A673 (cell line): ENCODE data around the gene GSPT2. TPM values are rescaled to one million over a fixed set of nuclear protein-coding genes. Genes with fewer than 3 reads are reported as not detected.
"Not testable (repeated sequence)": the region's sequence is repeated elsewhere in the genome, so short reads cannot be mapped to it uniquely, and the experiment has no call there.

ENCODE experiments used
- Bru-seq: library from RNA; stranded (reverse); fragments of 400-500 nt; gene quantifications from one replicate; lab custom pipeline; 2021; lab: Mats Ljungman, UMichigan
- BruChase-seq, 2 experiments: library from RNA; stranded (reverse); fragments of 400-500 nt; gene quantifications; one replicate each; lab custom pipeline; 2021; lab: Mats Ljungman, UMichigan
- BruUV-seq: library from RNA; stranded (reverse); fragments of 400-500 nt; replicated peaks from 2 replicates; lab custom pipeline; 2021; lab: Mats Ljungman, UMichigan
- CTCF ChIA-PET: fragments of 300-600 bp; sonication (Branson Sonifier 250); formaldehyde crosslinking; loops from one replicate; lab custom pipeline; 2022; ENCODE audit warnings: antibody characterized with exemption; lab: Charles Lee
- POLR2A ChIA-PET: fragments of 300-600 bp; sonication (Branson Sonifier 250); formaldehyde crosslinking; loops from one replicate; lab custom pipeline; 2022; ENCODE audit warnings: antibody characterized with exemption; ENCODE audit not compliant: low non-redundant PET; lab: Charles Lee
- DNase-seq: peaks from one replicate; pipeline ENCODE4 v3.0.0-alpha.2; 2015; ENCODE audit warnings: low spot score
- H3K27ac ChIP-seq: fragments of 200-600 bp; sonication (generic); 2 replicates; pipeline ENCODE4 v1.5.1; 2016; ENCODE audit warnings: mixed run types, low read depth, mild to moderate bottlenecking, mixed read lengths, antibody characterized with exemption, low read length; ENCODE audit not compliant: poor library complexity, severe bottlenecking
- H3K27me3 ChIP-seq: fragments of 200-600 bp; sonication (generic); replicated peaks from 2 replicates; pipeline ENCODE4 v1.6.1; 2017; ENCODE audit warnings: mixed run types, low read depth, mild to moderate bottlenecking, mixed read lengths, antibody characterized with exemption, low read length; ENCODE audit not compliant: insufficient read depth, poor library complexity
- H3K36me3 ChIP-seq: fragments of 200-600 bp; sonication (generic); 2 replicates; pipeline ENCODE4 v1.6.1; 2016; ENCODE audit warnings: mixed run types, mild to moderate bottlenecking, mixed read lengths, antibody characterized with exemption, low read length; ENCODE audit not compliant: insufficient read depth, poor library complexity, severe bottlenecking
- H3K4me1 ChIP-seq: fragments of 200-600 bp; sonication (generic); 2 replicates; pipeline ENCODE4 v1.6.1; 2017; ENCODE audit warnings: mixed run types, mild to moderate bottlenecking, mixed read lengths, antibody characterized with exemption, low read length; ENCODE audit not compliant: insufficient read depth, poor library complexity, severe bottlenecking
- H3K4me3 ChIP-seq: fragments of 200-600 bp; sonication (generic); 2 replicates; pipeline ENCODE4 v1.5.1; 2016; ENCODE audit warnings: low read depth, mixed run types, mild to moderate bottlenecking, mixed read lengths, low read length; ENCODE audit not compliant: poor library complexity, severe bottlenecking
- H3K9me3 ChIP-seq: fragments of 200-600 bp; sonication (generic); 2 replicates; pipeline ENCODE4 v1.6.1; 2016; ENCODE audit warnings: mixed run types, low read depth, mild to moderate bottlenecking, mixed read lengths, antibody characterized with exemption, low read length; ENCODE audit not compliant: poor library complexity, severe bottlenecking
- CTCF ChIP-seq: fragments of 300-800, 200-600 bp; sonication (generic); conservative IDR thresholded peaks from 2 replicates; pipeline ENCODE4 v1.5.1; 2017; ENCODE audit warnings: low read depth, mild to moderate bottlenecking, antibody characterized with exemption, low read length, moderate library complexity, mixed read lengths
- EZH2 ChIP-seq: fragments of 200-600 bp; sonication (generic); IDR thresholded peaks from 2 replicates; pipeline ENCODE4 v1.6.1; 2017; ENCODE audit warnings: borderline replicate concordance, low read depth, mild to moderate bottlenecking, mixed read lengths, antibody characterized with exemption, low read length; ENCODE audit not compliant: poor library complexity, severe bottlenecking
- intact Hi-C: fragments of 100-400 bp; cut with micrococcal nuclease; formaldehyde crosslinking; loops from one replicate; pipeline ENCODE4 v1.10.0; 2022; ENCODE audit not compliant: unreplicated experiment
- long read RNA-seq: library from polyadenylated mRNA; stranded (forward); transcript quantifications from one replicate; pipeline ENCODE4 v2.0.0, GENCODE V29; 2022
- total RNA-seq: library from RNA; stranded (reverse); gene quantifications from 2 replicates; pipeline ENCODE4 v1.2.3, GENCODE V29; 2021

Gene GSPT2
- total RNA-seq (14.1 and 14.4 TPM in 2 replicates), Bru-seq, nascent RNA (percentile 77 among the genes with signal in this experiment), BruChase-seq, experiment 1, labeled RNA remaining after a 2-hour chase (percentile 96 among the genes with signal in this experiment), BruChase-seq, experiment 2, labeled RNA remaining after a 6-hour chase (percentile 72 among the genes with signal in this experiment)
- long read RNA-seq, transcript GSPT2-201 (1 exons, 2,802 nt) = major isoform, 26 of 27 reads
- long read RNA-seq, partial matches to known transcripts = 0 of 27 reads
- long read RNA-seq, other reads (novel, unspliced or antisense) = 1 of 27 reads

DNA sequence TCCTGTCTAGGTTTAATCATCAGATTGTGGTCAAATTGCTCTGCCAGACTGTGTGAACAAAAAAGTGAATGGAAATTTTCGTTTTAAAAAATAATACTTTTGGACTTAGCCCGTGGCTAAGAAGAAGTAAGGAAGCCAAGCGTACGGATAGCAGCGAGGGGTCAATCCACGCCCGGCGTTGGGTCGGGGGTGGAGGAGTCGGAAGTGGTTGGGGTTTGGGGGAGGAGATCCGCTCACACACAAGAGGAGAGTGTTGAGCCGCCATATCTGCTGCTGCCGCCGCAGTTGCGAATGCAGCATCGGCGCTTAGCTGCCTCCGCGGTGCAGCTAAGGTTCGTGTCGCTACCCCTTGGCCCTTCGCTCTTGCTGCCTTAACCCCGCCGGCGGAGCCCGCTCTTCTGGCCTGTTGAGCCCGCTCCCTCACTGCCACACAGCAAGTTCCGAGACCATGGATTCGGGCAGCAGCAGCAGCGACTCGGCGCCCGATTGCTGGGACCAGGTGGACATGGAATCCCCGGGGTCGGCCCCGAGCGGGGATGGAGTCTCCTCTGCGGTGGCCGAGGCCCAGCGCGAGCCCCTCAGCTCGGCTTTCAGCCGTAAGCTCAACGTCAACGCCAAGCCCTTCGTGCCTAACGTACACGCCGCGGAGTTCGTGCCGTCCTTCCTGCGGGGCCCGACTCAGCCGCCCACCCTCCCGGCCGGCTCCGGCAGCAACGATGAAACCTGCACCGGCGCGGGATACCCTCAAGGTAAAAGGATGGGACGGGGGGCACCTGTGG is at the start of gene GSPT2:
Gene GSPT2, plus strand, starts transcription at position 264 of the 779 bp plus-strand sequence. Its CDS starts 185 bp downstream, at position 449.
- BruUV-seq = no TSS peak
- Histone ChIP-seq H3K36me3 (no peaks in the 10 kb centered on the region), H3K4me3 (peak within 1 kb of the TSS; percentile 66), H3K9me3 (no peaks in the 10 kb centered on the region), H3K27me3 (peaks cover 15% of the 10 kb centered on the region), H3K27ac (peak within 1 kb of the TSS; percentile 79), H3K4me1 (no peaks in the 10 kb centered on the region)
- ChIA-PET CTCF (no interaction called here), POLR2A (no interaction called here)
- peak; percentile 78 for DNase-seq
- intact Hi-C loops = no loop called here
- TF ChIP-seq CTCF = no peak
- no peak for TF ChIP-seq EZH2

GRCh38 chrX:51694254-51694653 is 49.0 kb upstream of the GSPT2 start:
- intact Hi-C loops = no loop called here
- Histone ChIP-seq H3K27ac (no peak overlapping the region), H3K4me1 (no peaks in the 10 kb centered on the region), H3K9me3 (no peaks in the 10 kb centered on the region), H3K4me3 (no peak overlapping the region), H3K36me3 (no peaks in the 10 kb centered on the region), H3K27me3 (no peaks in the 10 kb centered on the region)
- CTCF ChIA-PET = no interaction called here
- POLR2A ChIA-PET = no interaction called here
- DNase-seq = no peak
- BruUV-seq = no TSS peak
- TF ChIP-seq CTCF = no peak
- no peak for TF ChIP-seq EZH2

DNA sequence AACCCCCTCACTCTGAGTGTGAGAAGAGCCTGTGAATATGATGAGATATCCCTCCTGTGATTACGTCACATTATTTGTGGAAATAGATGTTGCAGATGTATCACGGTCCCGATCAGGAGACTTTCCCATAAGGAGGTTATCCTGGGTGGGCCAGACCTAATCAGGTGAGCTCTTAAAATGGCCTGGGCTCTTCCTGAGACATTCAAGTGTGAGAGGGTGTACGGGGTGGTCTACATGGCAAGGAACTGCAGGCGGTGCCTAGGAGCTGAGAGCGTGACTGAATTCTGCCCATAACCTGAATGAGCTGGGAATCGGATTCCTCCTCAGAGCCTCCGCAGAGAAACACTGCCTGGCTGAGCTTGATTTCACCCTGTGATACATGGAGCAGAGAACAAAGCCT is 45.8 kb upstream of the GSPT2 start:
- Histone ChIP-seq H3K4me1 (no peaks in the 10 kb centered on the region), H3K27me3 (peaks cover 2% of the 10 kb centered on the region), H3K9me3 (no peaks in the 10 kb centered on the region), H3K27ac (no peak overlapping the region), H3K4me3 (no peak overlapping the region), H3K36me3 (no peaks in the 10 kb centered on the region)
- no peak for TF ChIP-seq CTCF
- no peak for TF ChIP-seq EZH2
- ChIA-PET CTCF (no interaction called here), POLR2A (no interaction called here)
- intact Hi-C loops = no loop called here
- DNase-seq = no peak
- BruUV-seq = no TSS peak

DNA sequence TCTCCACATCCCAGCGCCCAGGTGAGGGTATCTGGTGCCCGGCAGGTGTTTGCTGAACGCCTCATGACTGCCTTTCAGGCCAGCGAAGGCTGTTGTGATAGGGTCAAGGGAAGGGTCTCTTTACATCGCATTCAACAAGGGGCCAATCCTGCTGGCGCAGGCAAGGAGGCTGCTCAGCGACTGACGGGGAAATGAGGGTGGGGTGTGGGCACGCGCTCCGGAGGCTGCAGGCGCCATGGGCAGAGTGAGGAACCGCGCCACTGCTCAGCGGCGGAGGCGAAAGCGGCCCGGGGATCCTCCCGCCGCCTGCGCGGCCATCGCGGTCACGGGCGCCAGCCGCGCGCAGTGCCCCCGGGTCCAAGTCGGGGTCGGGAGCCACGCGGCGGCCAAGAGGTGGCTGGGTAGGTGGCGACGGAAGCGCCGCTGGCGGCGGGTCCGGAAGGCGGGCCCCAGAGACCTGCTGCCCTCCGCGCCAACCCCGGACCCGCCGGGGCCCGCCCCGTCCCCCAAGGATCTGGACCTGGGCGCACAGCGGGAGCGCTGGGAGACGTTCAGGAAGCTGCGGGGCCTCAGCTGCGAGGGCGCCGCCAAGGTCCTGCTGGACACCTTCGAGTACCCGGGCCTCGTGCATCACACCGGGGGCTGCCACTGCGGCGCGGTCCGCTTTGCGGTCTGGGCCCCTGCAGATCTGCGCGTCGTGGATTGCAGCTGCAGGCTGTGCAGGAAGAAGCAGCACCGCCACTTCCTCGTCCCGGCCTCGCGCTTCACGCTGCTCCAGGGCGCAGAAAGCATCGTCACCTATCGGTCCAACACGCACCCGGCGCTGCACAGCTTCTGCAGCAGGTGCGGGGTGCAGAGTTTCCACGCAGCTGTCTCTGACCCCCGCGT is 32.7 kb upstream of the GSPT2 start, which contains the start of gene CENPVL1:
Gene CENPVL1, plus strand, starts transcription at position 236 of the 888 bp plus-strand sequence. Its CDS starts 0 bp downstream, at position 236.
- H3K27ac ChIP-seq, H3K4me3 ChIP-seq, H3K27me3 ChIP-seq, POLR2A ChIA-PET, CTCF ChIA-PET, H3K4me1 ChIP-seq, intact Hi-C loops, DNase-seq, BruUV-seq, H3K36me3 ChIP-seq, H3K9me3 ChIP-seq: not testable (repeated sequence)
